SK-N-DZ (cell line): ENCODE measurements around the gene RRAGD. TPM values are rescaled to one million over a fixed set of nuclear protein-coding genes. Genes with fewer than 3 reads are reported as not detected.

ENCODE experiments used
- DNase-seq: peaks from one replicate; pipeline ENCODE4 v3.0.0-alpha.2; 2015; ENCODE audit warnings: low spot score
- polyA plus RNA-seq, 2 experiments: library from polyadenylated mRNA; depleted of rRNA; stranded (reverse); fragments of >200 nt; gene quantifications; 2 replicates each; pipeline ENCODE4 v1.2.3, GENCODE V29; 2014

The RRAGD gene
- 10.1 and 10.3 TPM in 2 replicates for polyA plus RNA-seq (2014; cell fraction: cytosol; rRNA removed)
- polyA plus RNA-seq (2014; cell fraction: nucleus; rRNA removed) = 6.4 and 10.4 TPM in 2 replicates

GRCh38 chr6:89412071-89413005, at the start of gene RRAGD:
Gene RRAGD, minus strand, starts transcription at chr6:89412273. Its CDS starts 280 bp downstream, at chr6:89411993.
- DNase-seq = peak; percentile 80

GRCh38 chr6:89460713-89461112, 48.6 kb upstream of the RRAGD start:
- no peak for DNase-seq

GRCh38 chr6:89459501-89459900, 47.4 kb upstream of the RRAGD start:
- DNase-seq = no peak

- no peak for DNase-seq
Observed at GRCh38 chr6:89458704-89459103, 46.6 kb upstream of the RRAGD start.

GRCh38 chr6:89454300-89454699, 42.2 kb upstream of the RRAGD start:
- DNase-seq = no peak

- DNase-seq = no peak
Observed at GRCh38 chr6:89452281-89452680, 40.2 kb upstream of the RRAGD start.

- DNase-seq = no peak
Observed at GRCh38 chr6:89449193-89449592, 37.1 kb upstream of the RRAGD start.

- DNase-seq = no peak
Observed at GRCh38 chr6:89443658-89444057, 31.6 kb upstream of the RRAGD start.

GRCh38 chr6:89440200-89440599, 28.1 kb upstream of the RRAGD start:
- DNase-seq = no peak

- DNase-seq = no peak
Observed at GRCh38 chr6:89439014-89439413, 26.9 kb upstream of the RRAGD start.

GRCh38 chr6:89438248-89438647, 26.2 kb upstream of the RRAGD start:
- no peak for DNase-seq

GRCh38 chr6:89436226-89436625, 24.2 kb upstream of the RRAGD start:
- DNase-seq = no peak

GRCh38 chr6:89434954-89435353, 22.9 kb upstream of the RRAGD start:
- no peak for DNase-seq

GRCh38 chr6:89434150-89434499, 22.1 kb upstream of the RRAGD start:
- DNase-seq = no peak

- DNase-seq = no peak
Observed at GRCh38 chr6:89433252-89434149, 21.4 kb upstream of the RRAGD start.

- DNase-seq = peak; percentile 43
Observed at GRCh38 chr6:89432875-89433251, 20.8 kb upstream of the RRAGD start, which contains the start of gene ANKRD6. Gene ANKRD6, plus strand, starts transcription at chr6:89433152. Its CDS starts 133,825 bp downstream, at chr6:89566977.

- peak; percentile 41 for DNase-seq
Observed at GRCh38 chr6:89430201-89430962, 18.3 kb upstream of the RRAGD start.

GRCh38 chr6:89416796-89417195, 4.7 kb upstream of the RRAGD start:
- no peak for DNase-seq

GRCh38 chr6:89415185-89415584, 3.1 kb upstream of the RRAGD start:
- DNase-seq = no peak

- no peak for DNase-seq
Observed at GRCh38 chr6:89414215-89414614, 2.1 kb upstream of the RRAGD start.

GRCh38 chr6:89413006-89413400, 930 bp upstream of the RRAGD start:
- DNase-seq = no peak
